ENCODE results near the gene PBX3.

- TF ChIP-seq CTCF (IDR thresholded peaks at IDR 0.05; ENCODE audit: low read depth, low read length, poor library complexity, severe bottlenecking) (no peak), EZH2phosphoT487 (IDR thresholded peaks at IDR 0.05; ENCODE audit: borderline replicate concordance, low read length) (no peak)
These were observed 732 bp downstream of the PBX3 start for GRCh38 chr9:125747765-125748445.
